Measurements from ENCODE around the gene SRSF4. TPM values are rescaled to one million over a fixed set of nuclear protein-coding genes. Genes with fewer than 3 reads are reported as not detected.

SRSF4 gene
- total and polyA plus RNA-seq, 2 of the 8 experiments (the other 6 are each of a cell fraction or from before 2014, with no cell fraction given): 34.9 to 86.5 TPM

DNA sequence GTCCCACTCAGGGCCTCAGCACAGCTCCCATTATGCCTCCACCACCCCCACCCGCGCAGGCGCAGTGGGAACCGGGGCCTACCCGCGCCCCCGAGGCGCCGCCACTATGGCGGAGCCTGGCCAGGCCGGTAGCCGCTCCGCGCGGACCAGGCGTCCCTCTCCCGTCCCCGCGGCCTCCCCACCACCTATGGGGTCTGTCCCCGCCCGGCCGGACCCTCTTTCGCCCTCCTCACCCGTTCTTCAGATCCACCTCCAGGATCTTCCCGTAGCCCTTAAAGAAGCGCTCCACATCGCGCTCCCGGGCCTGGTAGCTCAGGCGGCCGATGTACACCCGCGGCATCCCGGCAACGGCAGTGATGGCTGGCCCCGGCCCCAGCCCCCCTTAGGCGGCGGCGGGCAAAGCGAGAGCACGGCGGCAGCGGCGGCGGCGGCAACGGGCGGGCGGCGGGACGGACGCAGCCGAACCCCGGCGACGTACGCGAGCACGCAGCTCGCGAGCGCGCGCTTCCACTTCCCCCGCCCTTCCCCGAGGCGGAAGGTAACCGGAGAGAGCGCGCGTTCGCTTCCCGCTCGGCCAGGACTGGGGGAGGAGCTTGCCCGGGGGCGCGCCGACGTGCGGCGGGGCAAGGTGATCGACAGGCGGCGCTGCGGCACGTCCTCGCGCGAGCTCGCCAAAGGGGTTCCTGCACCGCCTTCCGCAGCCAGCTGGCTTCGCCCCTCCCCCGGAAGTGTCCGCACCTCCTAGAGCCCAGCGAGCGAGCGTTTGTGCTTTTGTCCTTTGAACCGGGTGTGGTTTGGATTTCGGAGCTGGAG lies at the start of gene SRSF4 (continued):
- TF ChIP-seq, protein P1, sequence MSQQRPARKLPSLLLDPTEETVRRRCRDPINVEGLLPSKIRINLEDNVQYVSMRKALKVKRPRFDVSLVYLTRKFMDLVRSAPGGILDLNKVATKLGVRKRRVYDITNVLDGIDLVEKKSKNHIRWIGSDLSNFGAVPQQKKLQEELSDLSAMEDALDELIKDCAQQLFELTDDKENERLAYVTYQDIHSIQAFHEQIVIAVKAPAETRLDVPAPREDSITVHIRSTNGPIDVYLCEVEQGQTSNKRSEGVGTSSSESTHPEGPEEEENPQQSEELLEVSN (IDR thresholded peaks at IDR 0.05): peak; percentile 50; the same call in 1 of the 2 replicates
- peak; percentile 76; the same call in 1 of the 2 replicates for TF ChIP-seq TCF12 (IDR thresholded peaks at IDR 0.05; ENCODE audit: low read depth, low read length)
- TF ChIP-seq CTBP2 (IDR thresholded peaks at IDR 0.05; ENCODE audit: borderline replicate concordance, insufficient read depth, insufficient read length, low read length): no peak
- TF ChIP-seq TAF1 (IDR thresholded peaks at IDR 0.05; ENCODE audit: low read depth, low read length): peak; percentile 77
- TF ChIP-seq SUZ12 (IDR thresholded peaks at IDR 0.05; ENCODE audit: low read length): no peak
- TF ChIP-seq POLR2AphosphoS5 (IDR thresholded peaks at IDR 0.05; ENCODE audit: low read depth, low read length): peak; percentile 67
- TF ChIP-seq CHD2 (IDR thresholded peaks at IDR 0.05; ENCODE audit: low read length): peak; percentile 87
- peak; percentile 43 to 55 for TF ChIP-seq RAD21 (IDR thresholded peaks at IDR 0.05 in 1 of 2, conservative IDR thresholded peaks at IDR 0.05 in 1 of 2; ENCODE audit: low read depth in 2 of 2, low read length in 2 of 2)
- TF ChIP-seq CREB1 (IDR thresholded peaks at IDR 0.05): peak; percentile 79
- TF ChIP-seq HDAC6 (IDR thresholded peaks at IDR 0.05; ENCODE audit: low read depth, low read length): no peak
- TF ChIP-seq YY1 (IDR thresholded peaks at IDR 0.05; ENCODE audit: low read depth, low read length): peak; percentile 86
- TF ChIP-seq, protein P2, sequence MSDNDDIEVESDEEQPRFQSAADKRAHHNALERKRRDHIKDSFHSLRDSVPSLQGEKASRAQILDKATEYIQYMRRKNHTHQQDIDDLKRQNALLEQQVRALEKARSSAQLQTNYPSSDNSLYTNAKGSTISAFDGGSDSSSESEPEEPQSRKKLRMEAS (IDR thresholded peaks at IDR 0.05): peak; percentile 72; the same call in 1 of the 2 replicates

Data from H1 (cell line).